ENCODE data around the gene EXOC3L4. TPM values are rescaled to one million over a fixed set of nuclear protein-coding genes. Genes with fewer than 3 reads are reported as not detected.

EXOC3L4 gene
- total and polyA plus RNA-seq, 2 of the 8 experiments (the other 6 are each of a cell fraction or from before 2014, with no cell fraction given), result 0.45 to 0.57 TPM

- TF ChIP-seq CHD7 (IDR thresholded peaks at IDR 0.05; ENCODE audit: insufficient replicate concordance, low read length) (no peak), CTBP2 (IDR thresholded peaks at IDR 0.05; ENCODE audit: borderline replicate concordance, insufficient read depth, insufficient read length, low read length) (no peak), RAD21 (IDR thresholded peaks at IDR 0.05 in 1 of 2, conservative IDR thresholded peaks at IDR 0.05 in 1 of 2; ENCODE audit: low read depth in 2 of 2, low read length in 2 of 2) (no peak), SP4 (IDR thresholded peaks at IDR 0.05; ENCODE audit: low read length) (no peak), SAP30 (IDR thresholded peaks at IDR 0.05; ENCODE audit: insufficient read depth, insufficient replicate concordance, low read length) (no peak), SIRT6 (IDR thresholded peaks at IDR 0.05; ENCODE audit: low read length) (no peak), SIX5 (IDR thresholded peaks at IDR 0.05; ENCODE audit: low read depth, low read length) (no peak), RNF2 (IDR thresholded peaks at IDR 0.05; ENCODE audit: borderline replicate concordance, low read depth, low read length, missing control alignments, poor library complexity, severe bottlenecking) (no peak)
These were observed 23.6 kb downstream of the EXOC3L4 start (continued) for GRCh38 chr14:103118018-103118662.

Data from H1 (cell line).